ENCODE measurements around the gene HOXA6. TPM values are rescaled to one million over a fixed set of nuclear protein-coding genes. Genes with fewer than 3 reads are reported as not detected.

The HOXA6 gene
- total and polyA plus RNA-seq, 2 of the 4 experiments (the other 2 are of a cell fraction), result 1.4 to 1.8 TPM

GRCh38 chr7:27186668-27187474 lies 39.3 kb upstream of the HOXA6 start (continued):
- no peak for TF ChIP-seq CTCF (conservative IDR thresholded peaks at IDR 0.05; ENCODE audit: low read depth, low read length)
- no peak for TF ChIP-seq POLR2A (IDR thresholded peaks at IDR 0.05; ENCODE audit: low read depth, low read length)
